Stimulated activated memory B cell treated with anti-CD40 and anti-IgM and Interleukin-4, amounts not matched to agents 10 μg/mL and 1 μg/mL and 100 μg/mL, for 72 hours (primary cell): ENCODE results near the gene GLRX.
"Not testable (repeated sequence)": the region's sequence is repeated elsewhere in the genome, so short reads cannot be mapped to it uniquely, and the experiment has no call there.

ENCODE experiments used
- ATAC-seq: fragments of 150-1000 bp; cut with Tn5 transposase; 2 replicates; pipeline ENCODE4 v1.10.0; 2021
- H3K27ac Mint-ChIP-seq: one replicate; pipeline ENCODE4 v1.8.0; 2022; ENCODE audit warnings: mild to moderate bottlenecking, mixed read lengths
- H3K27me3 Mint-ChIP-seq: one replicate; pipeline ENCODE4 v1.8.0; 2022; ENCODE audit warnings: mixed read lengths
- H3K36me3 Mint-ChIP-seq: one replicate; pipeline ENCODE4 v1.8.0; 2022; ENCODE audit warnings: mixed read lengths
- H3K4me1 Mint-ChIP-seq: one replicate; pipeline ENCODE4 v1.8.0; 2022; ENCODE audit warnings: mixed read lengths
- H3K4me3 Mint-ChIP-seq: one replicate; pipeline ENCODE4 v1.8.0; 2022; ENCODE audit warnings: mild to moderate bottlenecking, moderate library complexity, mixed read lengths
- H3K9me3 Mint-ChIP-seq: one replicate; pipeline ENCODE4 v1.8.0; 2022; ENCODE audit warnings: mixed read lengths

Gene GLRX

GRCh38 chr5:95822542-95823181 is at the start of gene GLRX:
Gene GLRX, minus strand, starts transcription at chr5:95822726. Its CDS starts 64 bp downstream, at chr5:95822662.
- peaks cover 56% of the 10 kb centered on the region for H3K4me1 Mint-ChIP-seq
- H3K27me3 Mint-ChIP-seq = no peaks in the 10 kb centered on the region
- H3K9me3 Mint-ChIP-seq = no peaks in the 10 kb centered on the region
- H3K36me3 Mint-ChIP-seq = no peaks in the 10 kb centered on the region
- H3K27ac Mint-ChIP-seq = peak within 1 kb of the TSS; percentile 76
- peak within 1 kb of the TSS; percentile 93 for H3K4me3 Mint-ChIP-seq
- peak; percentile 67 for ATAC-seq

GRCh38 chr5:95871146-95871806 is 48.8 kb upstream of the GLRX start:
- no peaks in the 10 kb centered on the region for H3K27me3 Mint-ChIP-seq
- H3K27ac Mint-ChIP-seq = peak overlapping the region; percentile 79
- peaks cover 27% of the 10 kb centered on the region for H3K4me1 Mint-ChIP-seq
- H3K4me3 Mint-ChIP-seq = no peak overlapping the region
- H3K36me3 Mint-ChIP-seq = no peaks in the 10 kb centered on the region
- ATAC-seq = no peak
- H3K9me3 Mint-ChIP-seq = no peaks in the 10 kb centered on the region

GRCh38 chr5:95870105-95870672 is 47.7 kb upstream of the GLRX start:
- H3K9me3 Mint-ChIP-seq = no peaks in the 10 kb centered on the region
- no peaks in the 10 kb centered on the region for H3K27me3 Mint-ChIP-seq
- H3K4me3 Mint-ChIP-seq = peak overlapping the region; percentile 26
- H3K4me1 Mint-ChIP-seq = peaks cover 30% of the 10 kb centered on the region
- no peaks in the 10 kb centered on the region for H3K36me3 Mint-ChIP-seq
- peak overlapping the region; percentile 79 for H3K27ac Mint-ChIP-seq
- ATAC-seq = peak; percentile 68

- peak overlapping the region; percentile 37 for H3K4me3 Mint-ChIP-seq
- H3K27ac Mint-ChIP-seq = peak overlapping the region; percentile 79
- not testable (repeated sequence) for H3K36me3 Mint-ChIP-seq, H3K27me3 Mint-ChIP-seq, H3K9me3 Mint-ChIP-seq
- peaks cover 30% of the 10 kb centered on the region for H3K4me1 Mint-ChIP-seq
- ATAC-seq = peak; percentile 88
Observed at GRCh38 chr5:95869173-95869855, 46.8 kb upstream of the GLRX start.

GRCh38 chr5:95868136-95868535 is 45.6 kb upstream of the GLRX start:
- peak overlapping the region; percentile 30 for H3K27ac Mint-ChIP-seq
- no peak overlapping the region for H3K4me3 Mint-ChIP-seq
- H3K4me1 Mint-ChIP-seq = peaks cover 34% of the 10 kb centered on the region
- H3K9me3 Mint-ChIP-seq = no peaks in the 10 kb centered on the region
- ATAC-seq = no peak
- no peaks in the 10 kb centered on the region for H3K36me3 Mint-ChIP-seq
- peaks cover 2% of the 10 kb centered on the region for H3K27me3 Mint-ChIP-seq

GRCh38 chr5:95866435-95867040 is 44.0 kb upstream of the GLRX start:
- peaks cover 50% of the 10 kb centered on the region for H3K4me1 Mint-ChIP-seq
- no peaks in the 10 kb centered on the region for H3K36me3 Mint-ChIP-seq
- peak overlapping the region; percentile 14 for H3K27ac Mint-ChIP-seq
- H3K27me3 Mint-ChIP-seq = peaks cover 14% of the 10 kb centered on the region
- no peak for ATAC-seq
- no peak overlapping the region for H3K4me3 Mint-ChIP-seq
- no peaks in the 10 kb centered on the region for H3K9me3 Mint-ChIP-seq

- Mint-ChIP-seq H3K4me3 (no peak overlapping the region), H3K27me3 (peaks cover 14% of the 10 kb centered on the region), H3K4me1 (peaks cover 46% of the 10 kb centered on the region), H3K36me3 (no peaks in the 10 kb centered on the region), H3K27ac (no peak overlapping the region), H3K9me3 (no peaks in the 10 kb centered on the region)
- ATAC-seq = no peak
Observed at GRCh38 chr5:95864944-95865504, 42.5 kb upstream of the GLRX start.

GRCh38 chr5:95864456-95864855 is 41.9 kb upstream of the GLRX start:
- H3K9me3 Mint-ChIP-seq = no peaks in the 10 kb centered on the region
- H3K4me3 Mint-ChIP-seq = no peak overlapping the region
- peaks cover 17% of the 10 kb centered on the region for H3K27me3 Mint-ChIP-seq
- peaks cover 43% of the 10 kb centered on the region for H3K4me1 Mint-ChIP-seq
- no peak overlapping the region for H3K27ac Mint-ChIP-seq
- no peaks in the 10 kb centered on the region for H3K36me3 Mint-ChIP-seq
- no peak for ATAC-seq

GRCh38 chr5:95863383-95863757 is 40.8 kb upstream of the GLRX start:
- Mint-ChIP-seq H3K36me3 (no peaks in the 10 kb centered on the region), H3K27ac (peak overlapping the region; percentile 60), H3K9me3 (no peaks in the 10 kb centered on the region), H3K4me3 (no peak overlapping the region), H3K4me1 (peaks cover 48% of the 10 kb centered on the region), H3K27me3 (peaks cover 25% of the 10 kb centered on the region)
- no peak for ATAC-seq

GRCh38 chr5:95862671-95863382 is 40.3 kb upstream of the GLRX start:
- Mint-ChIP-seq H3K9me3 (no peaks in the 10 kb centered on the region), H3K27me3 (peaks cover 25% of the 10 kb centered on the region), H3K27ac (peak overlapping the region; percentile 60), H3K36me3 (no peaks in the 10 kb centered on the region), H3K4me3 (no peak overlapping the region), H3K4me1 (peaks cover 49% of the 10 kb centered on the region)
- ATAC-seq = no peak

GRCh38 chr5:95861864-95862561 is 39.5 kb upstream of the GLRX start:
- Mint-ChIP-seq H3K4me3 (peak overlapping the region; percentile 49), H3K27me3 (peaks cover 25% of the 10 kb centered on the region), H3K36me3 (no peaks in the 10 kb centered on the region), H3K9me3 (no peaks in the 10 kb centered on the region), H3K4me1 (peaks cover 49% of the 10 kb centered on the region), H3K27ac (peak overlapping the region; percentile 60)
- no peak for ATAC-seq

- peak; percentile 3 for ATAC-seq
- no peaks in the 10 kb centered on the region for H3K36me3 Mint-ChIP-seq
- H3K4me3 Mint-ChIP-seq = peak overlapping the region; percentile 49
- H3K4me1 Mint-ChIP-seq = peaks cover 46% of the 10 kb centered on the region
- no peaks in the 10 kb centered on the region for H3K9me3 Mint-ChIP-seq
- H3K27me3 Mint-ChIP-seq = peaks cover 25% of the 10 kb centered on the region
- H3K27ac Mint-ChIP-seq = peak overlapping the region; percentile 60
Observed at GRCh38 chr5:95861221-95861863, 38.8 kb upstream of the GLRX start.

- Mint-ChIP-seq H3K27ac (no peak overlapping the region), H3K4me3 (no peak overlapping the region)
- no peak for ATAC-seq
Observed at GRCh38 chr5:95859661-95860060, 37.1 kb upstream of the GLRX start.

More at GRCh38 chr5:95859661-95860060, 37.1 kb upstream of the GLRX start:
- Mint-ChIP-seq H3K4me1 (peaks cover 43% of the 10 kb centered on the region), H3K36me3 (no peaks in the 10 kb centered on the region), H3K27me3 (peaks cover 25% of the 10 kb centered on the region), H3K9me3 (no peaks in the 10 kb centered on the region)
